Heart left ventricle (tissue), 16 donors: Measurements from ENCODE around the gene N4BP3. TPM values are rescaled to one million over a fixed set of nuclear protein-coding genes. Genes with fewer than 3 reads are reported as not detected.

Experiments used
- ATAC-seq, 4 donors: fragments of 200-7000 bp; cut with Tn5 transposase; one replicate each; pipeline ENCODE4 v1.9.1; 2020 to 2022; ENCODE audit warnings: moderate library complexity in 4 of 4, mild to moderate bottlenecking in 3 of 4, moderate number of reproducible peaks in 1 of 4
- DNase-seq, 5 donors: peaks; one replicate each; pipeline ENCODE4 v3.0.0-alpha.2; 2020
- H3K27ac ChIP-seq, 12 donors: fragments of 200-600 bp; sonication (generic) in 4 of 12; one replicate each; pipeline versions ENCODE4 v1.5.0 to v1.8.0; 2016 to 2022; ENCODE audit warnings: mild to moderate bottlenecking in 2 of 12
- H3K27me3 ChIP-seq, 9 donors: fragments of 200-600 bp; sonication (generic) in 2 of 9; one replicate each; pipeline versions ENCODE4 v1.5.1 to v1.8.0; 2016 to 2022; ENCODE audit warnings: mild to moderate bottlenecking in 3 of 9
- H3K36me3 ChIP-seq, 9 donors: fragments of 200-600 bp; sonication (generic) in 2 of 9; one replicate each; pipeline versions ENCODE4 v1.5.0 to v1.8.0; 2018 to 2022; ENCODE audit warnings: mild to moderate bottlenecking in 2 of 9
- H3K4me1 ChIP-seq, 12 donors: fragments of 200-600 bp; sonication (generic) in 4 of 12; one replicate each; pipeline versions ENCODE4 v1.5.0 to v1.8.0; 2016 to 2022; ENCODE audit warnings: mild to moderate bottlenecking in 3 of 12
- H3K4me3 ChIP-seq, 12 donors: fragments of 200-600 bp; sonication (generic) in 4 of 12; one replicate each; pipeline versions ENCODE4 v1.5.0 to v1.8.0; 2017 to 2022; ENCODE audit warnings: mild to moderate bottlenecking in 9 of 12, moderate library complexity in 4 of 12
- H3K9me3 ChIP-seq, 12 donors: fragments of 200-600 bp; sonication (generic) in 4 of 12; one replicate each; pipeline versions ENCODE4 v1.5.0 to v1.8.0; 2016 to 2022; ENCODE audit warnings: mild to moderate bottlenecking in 1 of 12
- POLR2A ChIP-seq, 2 donors: fragments of 450-650 bp; IDR thresholded peaks; one replicate each; pipeline ENCODE4 v1.6.1; 2017; ENCODE audit warnings: antibody characterized with exemption in 2 of 2, mild to moderate bottlenecking in 2 of 2, moderate library complexity in 2 of 2
- WGBS, 4 donors: extraction: QIAGEN DNeasy Blood & Tissue Kit in 2 of 4; methylation state at CpG; one replicate each; pipeline versions ENCODE4 v1.1.5 to v1.1.7; 2013 to 2018; 5-methylcytosine and 5-hydroxymethylcytosine counted together
- intact Hi-C, 10 donors: fragments of 100-400 bp; cut with DNase I; formaldehyde crosslinking; loops; one replicate each; pipeline versions ENCODE4 v1.11.1 to v1.14.2; 2022
- polyA plus RNA-seq, 2 donors: library from polyadenylated mRNA; stranded (reverse); fragments of 200-250 nt; gene quantifications; one replicate each; pipeline ENCODE4 v1.2.3, GENCODE V29; 2013
- total RNA-seq, 9 donors: library from RNA; depleted of rRNA in 2 of 9; stranded (reverse); fragments of >200 nt in 2 of 9; fragmentation: NEBNext Ultra II Directional in 3 of 9; extraction: Animal tissue kit (Norgen Biotek cat#: 25700) in 3 of 9; gene quantifications; one replicate each; pipeline versions ENCODE4 v1.1.0 to v1.2.4, GENCODE V29; 2016 to 2023
- TF ChIP-seq, protein P1 (sequence below), 12 donors: fragments of 200-600 bp; sonication (generic) in 4 of 12; IDR thresholded peaks; one replicate each; pipeline versions ENCODE4 v1.5.0 to v1.8.0; 2018 to 2022; ENCODE audit warnings: antibody characterized with exemption in 12 of 12, mild to moderate bottlenecking in 5 of 12
- donor health status: ischemic (EF 13 %, LVEDD 7.1; RV severe dilation, severe dysfunction).
- donor health status: healthy with polysubstance abuse.
- donor health status: DM: no; HTN: yes; CAD: no.
- donor health status: DM: no; HTN: no; CAD: no.
- donor health status: ischemic (EF 25% LVEDD 6.9; RV normal size, moderate dysfunction).
- donor health status: ischemic (EF 25% LVEDD 5.7; RV mildly dilated, moderate dysfunction).
- donor health status: healthy.
- donor health status: DM: yes; HTN: yes; CAD: no.
- donor health status: ischemic (EF 35%, LVEDD 5.7; RV mildly dilated, moderate dysfunction).
- donor health status: nonischemic (EF 11% LVEDD 7.7; RV severe dilation, severe dysfunction).
- donor health status: DM: yes; HTN: yes; CAD: no.
- donor health status: PGD.
- donor health status: ischemic (EF 29% LVEDD 5.4; RV normal size, mild dysfunction).
- donor health status: nonischemic (EF 23%, LVEDD 6.1; RV moderate dilation, normal function).

The N4BP3 gene
- total and polyA plus RNA-seq, 11 donors: 1.9 to 6.6 (median 2.8) TPM

DNA sequence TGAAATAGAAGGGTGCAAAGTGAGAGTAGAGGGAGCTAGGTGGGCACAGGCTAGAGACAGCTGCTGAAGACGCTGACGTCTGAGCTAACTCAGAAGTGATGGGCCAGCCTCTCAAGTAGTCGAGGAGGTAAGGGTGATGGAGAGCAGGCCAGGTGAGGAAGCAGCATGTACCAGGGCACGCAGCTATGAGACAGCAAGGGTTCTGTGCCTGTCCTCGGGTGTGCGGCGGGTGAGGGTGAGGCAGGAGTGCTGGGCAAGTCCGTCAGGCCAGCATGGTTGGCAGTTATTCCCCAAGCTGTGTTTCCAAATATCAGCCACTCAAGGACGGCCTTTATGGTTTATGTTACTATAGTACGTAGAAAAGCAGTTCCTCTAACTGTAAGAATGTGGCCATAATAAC is 23.7 kb downstream of the N4BP3 start:
- ATAC-seq (peak in 1 of 4 donors; percentile 29), DNase-seq (peak in 1 of 5 donors; percentile 15)
- Histone ChIP-seq H3K27me3 (no peaks in the 10 kb centered on the region), H3K27ac (no peak overlapping the region), H3K9me3 (no peaks in the 10 kb centered on the region), H3K4me1 (peaks cover 0 to 5% (median 3%) of the 10 kb centered on the region in 12 donors), H3K36me3 (peaks cover 0 to 78% (median 59%) of the 10 kb centered on the region in 9 donors), H3K4me3 (no peak overlapping the region)
- 83 to 90% (median 86%) methylated on average over 10 of the region's 10 CpGs for WGBS, 4 donors
- intact Hi-C loops: no loop called here
- TF ChIP-seq, protein P1, sequence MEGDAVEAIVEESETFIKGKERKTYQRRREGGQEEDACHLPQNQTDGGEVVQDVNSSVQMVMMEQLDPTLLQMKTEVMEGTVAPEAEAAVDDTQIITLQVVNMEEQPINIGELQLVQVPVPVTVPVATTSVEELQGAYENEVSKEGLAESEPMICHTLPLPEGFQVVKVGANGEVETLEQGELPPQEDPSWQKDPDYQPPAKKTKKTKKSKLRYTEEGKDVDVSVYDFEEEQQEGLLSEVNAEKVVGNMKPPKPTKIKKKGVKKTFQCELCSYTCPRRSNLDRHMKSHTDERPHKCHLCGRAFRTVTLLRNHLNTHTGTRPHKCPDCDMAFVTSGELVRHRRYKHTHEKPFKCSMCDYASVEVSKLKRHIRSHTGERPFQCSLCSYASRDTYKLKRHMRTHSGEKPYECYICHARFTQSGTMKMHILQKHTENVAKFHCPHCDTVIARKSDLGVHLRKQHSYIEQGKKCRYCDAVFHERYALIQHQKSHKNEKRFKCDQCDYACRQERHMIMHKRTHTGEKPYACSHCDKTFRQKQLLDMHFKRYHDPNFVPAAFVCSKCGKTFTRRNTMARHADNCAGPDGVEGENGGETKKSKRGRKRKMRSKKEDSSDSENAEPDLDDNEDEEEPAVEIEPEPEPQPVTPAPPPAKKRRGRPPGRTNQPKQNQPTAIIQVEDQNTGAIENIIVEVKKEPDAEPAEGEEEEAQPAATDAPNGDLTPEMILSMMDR (IDR thresholded peaks at IDR 0.05): no peak
- no peak for TF ChIP-seq POLR2A (IDR thresholded peaks at IDR 0.05)

DNA sequence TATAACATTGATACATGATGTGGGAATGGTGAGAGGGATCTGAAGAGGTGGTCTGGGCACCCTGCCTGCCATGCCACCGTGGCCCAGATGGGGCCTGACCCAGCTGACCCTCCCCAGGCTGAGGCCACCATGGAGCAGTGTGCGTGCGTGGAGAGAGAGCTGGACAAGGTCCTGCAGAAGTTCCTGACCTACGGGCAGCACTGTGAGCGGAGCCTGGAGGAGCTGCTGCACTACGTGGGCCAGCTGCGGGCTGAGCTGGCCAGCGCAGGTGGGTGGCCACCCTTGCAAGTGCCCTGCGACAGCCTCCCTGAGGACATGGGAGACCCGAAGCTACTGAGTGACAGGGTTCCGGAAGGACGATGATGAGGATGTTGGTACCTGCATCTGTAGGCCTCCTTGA is 24.7 kb downstream of the N4BP3 start:
- no peaks in the 10 kb centered on the region for H3K9me3 ChIP-seq
- DNase-seq (peak in 1 of 5 donors; percentile 48), ATAC-seq (peak in 1 of 4 donors; percentile 31)
- no peak overlapping the region for H3K27ac ChIP-seq
- WGBS, 4 donors: 91 to 94% (median 92%) methylated on average over 9 to 12 of the region's 12 CpGs
- no peak overlapping the region for H3K4me3 ChIP-seq
- H3K27me3 ChIP-seq: no peaks in the 10 kb centered on the region
- TF ChIP-seq POLR2A (IDR thresholded peaks at IDR 0.05): no peak
- TF ChIP-seq, protein P1 (IDR thresholded peaks at IDR 0.05): no peak
- H3K4me1 ChIP-seq: no peaks in the 10 kb centered on the region
- H3K36me3 ChIP-seq: peaks cover 0 to 88% (median 69%) of the 10 kb centered on the region in 9 donors
- intact Hi-C loops: no loop called here

DNA sequence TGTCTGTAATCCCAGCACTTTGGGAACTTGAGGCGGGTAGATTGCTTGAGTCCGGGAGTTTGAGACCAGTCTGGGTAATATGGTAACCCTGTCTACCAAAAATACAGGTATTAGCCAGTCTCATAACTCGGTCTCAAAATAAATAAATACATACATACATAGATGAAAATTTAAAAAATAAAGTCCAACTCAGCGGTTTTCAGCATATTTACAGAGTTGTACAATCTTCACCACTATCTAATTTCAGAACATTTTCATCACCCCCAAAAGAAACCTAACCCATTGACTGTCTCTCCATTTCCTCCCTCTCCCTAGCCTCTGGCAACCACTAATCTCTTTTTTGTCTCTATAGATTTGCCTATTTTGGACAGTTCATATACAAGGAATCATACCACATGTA is 28.2 kb downstream of the N4BP3 start:
- Histone ChIP-seq H3K4me3 (no peak overlapping the region), H3K27me3 (no peaks in the 10 kb centered on the region), H3K4me1 (peaks cover 0 to 9% (median 3%) of the 10 kb centered on the region in 12 donors), H3K9me3 (no peaks in the 10 kb centered on the region), H3K36me3 (peaks cover 0 to 93% (median 84%) of the 10 kb centered on the region in 9 donors), H3K27ac (no peak overlapping the region)
- TF ChIP-seq POLR2A (IDR thresholded peaks at IDR 0.05): no peak
- TF ChIP-seq, protein P1 (IDR thresholded peaks at IDR 0.05): no peak
- intact Hi-C loops: no loop called here
- DNase-seq: no peak
- 96 to 99% (median 97%) methylated on average over 4 of the region's 4 CpGs for WGBS, 4 donors
- no peak for ATAC-seq

DNA sequence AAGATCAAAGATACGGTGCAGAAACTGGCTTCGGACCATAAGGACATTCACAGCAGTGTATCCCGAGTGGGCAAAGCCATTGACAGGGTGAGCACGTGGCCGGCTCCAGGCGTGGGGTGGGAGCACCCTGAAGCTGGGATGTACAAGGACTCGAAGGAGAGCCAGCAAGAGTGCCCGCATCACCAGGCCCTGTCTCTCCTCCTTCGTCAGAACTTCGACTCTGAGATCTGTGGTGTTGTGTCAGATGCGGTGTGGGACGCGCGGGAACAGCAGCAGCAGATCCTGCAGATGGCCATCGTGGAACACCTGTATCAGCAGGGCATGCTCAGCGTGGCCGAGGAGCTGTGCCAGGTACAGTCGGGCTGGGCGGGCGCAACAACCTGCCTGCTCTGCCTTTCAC is 29.3 kb downstream of the N4BP3 start:
- WGBS, 4 donors: 91 to 97% (median 94%) methylated on average over 20 of the region's 20 CpGs
- no peak overlapping the region for H3K27ac ChIP-seq
- peaks cover 0 to 97% (median 92%) of the 10 kb centered on the region in 9 donors for H3K36me3 ChIP-seq
- no peaks in the 10 kb centered on the region for H3K27me3 ChIP-seq
- intact Hi-C loops: no loop called here
- no peak overlapping the region for H3K4me3 ChIP-seq
- peaks cover 0 to 9% (median 3%) of the 10 kb centered on the region in 12 donors for H3K4me1 ChIP-seq
- no peaks in the 10 kb centered on the region for H3K9me3 ChIP-seq
- no peak for ATAC-seq
- peak in 1 of 5 donors; percentile 44 for DNase-seq
- TF ChIP-seq, protein P1 (IDR thresholded peaks at IDR 0.05): no peak
- no peak for TF ChIP-seq POLR2A (IDR thresholded peaks at IDR 0.05)
